H1 (cell line): ENCODE results near the gene FAM107A. TPM values are rescaled to one million over a fixed set of nuclear protein-coding genes. Genes with fewer than 3 reads are reported as not detected.

Source experiments
- CHD1 ChIP-seq: IDR thresholded peaks from 2 replicates; pipeline ENCODE4 v1.6.1; 2012; ENCODE audit warnings: low read depth, low read length, improper control_type of control experiment
- HDAC6 ChIP-seq: IDR thresholded peaks from one replicate; pipeline ENCODE4 v1.7.1; 2012; ENCODE audit warnings: low read depth, mild to moderate bottlenecking, inconsistent platforms, low read length, moderate library complexity
- JUND ChIP-seq: IDR thresholded peaks from 2 replicates; pipeline ENCODE4 v1.6.1; 2011; ENCODE audit warnings: mild to moderate bottlenecking, improper control_type of control experiment, low read length
- KDM4A ChIP-seq: IDR thresholded peaks from one replicate; pipeline ENCODE4 v1.7.1; 2012; ENCODE audit warnings: low read depth, mild to moderate bottlenecking, moderate library complexity, low read length, inconsistent platforms; ENCODE audit not compliant: severe bottlenecking
- YY1 ChIP-seq: IDR thresholded peaks from 2 replicates; pipeline ENCODE4 v1.6.1; 2011; ENCODE audit warnings: low read depth, mild to moderate bottlenecking, low read length
- polyA plus RNA-seq, 7 experiments: library from polyadenylated mRNA; depleted of rRNA in 3 of 7; stranded (reverse) in 5 of 7; unstranded in 2 of 7; fragments of >200 nt in 5 of 7; fragments of 200-250 nt in 2 of 7; gene quantifications; 1 replicate in 5 of 7; 2 replicates in 1 of 7; 4 replicates in 1 of 7; pipeline versions ENCODE4 v1.2.1 to v1.2.3, GENCODE V29; 2011 to 2013; ENCODE audit warnings: missing spikeins in 2 of 7, mixed read lengths in 2 of 7
- total RNA-seq: library from RNA; stranded (reverse); fragmentation: NEBNext Ultra II Directional; extraction: Animal tissue kit (Norgen Biotek cat#: 25700); gene quantifications from 2 replicates; pipeline ENCODE4 v1.2.1, GENCODE V29; 2021
- TF ChIP-seq, protein P1 (sequence below): fragments of 300-600 bp; sonication (generic); IDR thresholded peaks from 2 replicates; pipeline ENCODE4 v1.7.1; 2012; ENCODE audit warnings: low read length, moderate library complexity, mild to moderate bottlenecking, inconsistent platforms; ENCODE audit not compliant: insufficient replicate concordance

The FAM107A gene
- total and polyA plus RNA-seq, 2 of the 8 experiments (the other 6 are each of a cell fraction or from before 2014, with no cell fraction given) = 0.51 to 0.65 TPM

DNA sequence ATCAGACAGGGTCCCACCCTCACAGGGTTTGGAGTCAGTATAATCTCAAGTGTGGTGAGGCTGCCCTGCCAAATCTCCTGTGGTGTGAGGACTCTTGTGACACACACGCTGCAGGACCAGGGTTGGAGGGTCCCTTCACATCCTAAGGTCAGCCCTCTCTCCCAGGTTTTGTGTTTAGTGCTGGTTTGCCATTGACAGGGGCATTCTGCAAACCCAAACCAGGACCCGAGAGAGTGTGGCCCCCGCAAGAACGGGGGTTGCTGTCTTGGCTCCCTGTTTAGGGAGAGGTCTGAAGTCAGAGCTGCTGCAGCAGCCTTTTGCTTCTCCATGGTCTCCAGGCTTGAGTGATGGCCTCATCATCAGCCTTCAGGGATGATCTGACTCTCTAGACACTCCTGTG, 14.7 kb downstream of the FAM107A start (continued):
- TF ChIP-seq HDAC6 (no peak), JUND (no peak), YY1 (no peak), KDM4A (no peak), CHD1 (no peak)
- TF ChIP-seq, protein P1, sequence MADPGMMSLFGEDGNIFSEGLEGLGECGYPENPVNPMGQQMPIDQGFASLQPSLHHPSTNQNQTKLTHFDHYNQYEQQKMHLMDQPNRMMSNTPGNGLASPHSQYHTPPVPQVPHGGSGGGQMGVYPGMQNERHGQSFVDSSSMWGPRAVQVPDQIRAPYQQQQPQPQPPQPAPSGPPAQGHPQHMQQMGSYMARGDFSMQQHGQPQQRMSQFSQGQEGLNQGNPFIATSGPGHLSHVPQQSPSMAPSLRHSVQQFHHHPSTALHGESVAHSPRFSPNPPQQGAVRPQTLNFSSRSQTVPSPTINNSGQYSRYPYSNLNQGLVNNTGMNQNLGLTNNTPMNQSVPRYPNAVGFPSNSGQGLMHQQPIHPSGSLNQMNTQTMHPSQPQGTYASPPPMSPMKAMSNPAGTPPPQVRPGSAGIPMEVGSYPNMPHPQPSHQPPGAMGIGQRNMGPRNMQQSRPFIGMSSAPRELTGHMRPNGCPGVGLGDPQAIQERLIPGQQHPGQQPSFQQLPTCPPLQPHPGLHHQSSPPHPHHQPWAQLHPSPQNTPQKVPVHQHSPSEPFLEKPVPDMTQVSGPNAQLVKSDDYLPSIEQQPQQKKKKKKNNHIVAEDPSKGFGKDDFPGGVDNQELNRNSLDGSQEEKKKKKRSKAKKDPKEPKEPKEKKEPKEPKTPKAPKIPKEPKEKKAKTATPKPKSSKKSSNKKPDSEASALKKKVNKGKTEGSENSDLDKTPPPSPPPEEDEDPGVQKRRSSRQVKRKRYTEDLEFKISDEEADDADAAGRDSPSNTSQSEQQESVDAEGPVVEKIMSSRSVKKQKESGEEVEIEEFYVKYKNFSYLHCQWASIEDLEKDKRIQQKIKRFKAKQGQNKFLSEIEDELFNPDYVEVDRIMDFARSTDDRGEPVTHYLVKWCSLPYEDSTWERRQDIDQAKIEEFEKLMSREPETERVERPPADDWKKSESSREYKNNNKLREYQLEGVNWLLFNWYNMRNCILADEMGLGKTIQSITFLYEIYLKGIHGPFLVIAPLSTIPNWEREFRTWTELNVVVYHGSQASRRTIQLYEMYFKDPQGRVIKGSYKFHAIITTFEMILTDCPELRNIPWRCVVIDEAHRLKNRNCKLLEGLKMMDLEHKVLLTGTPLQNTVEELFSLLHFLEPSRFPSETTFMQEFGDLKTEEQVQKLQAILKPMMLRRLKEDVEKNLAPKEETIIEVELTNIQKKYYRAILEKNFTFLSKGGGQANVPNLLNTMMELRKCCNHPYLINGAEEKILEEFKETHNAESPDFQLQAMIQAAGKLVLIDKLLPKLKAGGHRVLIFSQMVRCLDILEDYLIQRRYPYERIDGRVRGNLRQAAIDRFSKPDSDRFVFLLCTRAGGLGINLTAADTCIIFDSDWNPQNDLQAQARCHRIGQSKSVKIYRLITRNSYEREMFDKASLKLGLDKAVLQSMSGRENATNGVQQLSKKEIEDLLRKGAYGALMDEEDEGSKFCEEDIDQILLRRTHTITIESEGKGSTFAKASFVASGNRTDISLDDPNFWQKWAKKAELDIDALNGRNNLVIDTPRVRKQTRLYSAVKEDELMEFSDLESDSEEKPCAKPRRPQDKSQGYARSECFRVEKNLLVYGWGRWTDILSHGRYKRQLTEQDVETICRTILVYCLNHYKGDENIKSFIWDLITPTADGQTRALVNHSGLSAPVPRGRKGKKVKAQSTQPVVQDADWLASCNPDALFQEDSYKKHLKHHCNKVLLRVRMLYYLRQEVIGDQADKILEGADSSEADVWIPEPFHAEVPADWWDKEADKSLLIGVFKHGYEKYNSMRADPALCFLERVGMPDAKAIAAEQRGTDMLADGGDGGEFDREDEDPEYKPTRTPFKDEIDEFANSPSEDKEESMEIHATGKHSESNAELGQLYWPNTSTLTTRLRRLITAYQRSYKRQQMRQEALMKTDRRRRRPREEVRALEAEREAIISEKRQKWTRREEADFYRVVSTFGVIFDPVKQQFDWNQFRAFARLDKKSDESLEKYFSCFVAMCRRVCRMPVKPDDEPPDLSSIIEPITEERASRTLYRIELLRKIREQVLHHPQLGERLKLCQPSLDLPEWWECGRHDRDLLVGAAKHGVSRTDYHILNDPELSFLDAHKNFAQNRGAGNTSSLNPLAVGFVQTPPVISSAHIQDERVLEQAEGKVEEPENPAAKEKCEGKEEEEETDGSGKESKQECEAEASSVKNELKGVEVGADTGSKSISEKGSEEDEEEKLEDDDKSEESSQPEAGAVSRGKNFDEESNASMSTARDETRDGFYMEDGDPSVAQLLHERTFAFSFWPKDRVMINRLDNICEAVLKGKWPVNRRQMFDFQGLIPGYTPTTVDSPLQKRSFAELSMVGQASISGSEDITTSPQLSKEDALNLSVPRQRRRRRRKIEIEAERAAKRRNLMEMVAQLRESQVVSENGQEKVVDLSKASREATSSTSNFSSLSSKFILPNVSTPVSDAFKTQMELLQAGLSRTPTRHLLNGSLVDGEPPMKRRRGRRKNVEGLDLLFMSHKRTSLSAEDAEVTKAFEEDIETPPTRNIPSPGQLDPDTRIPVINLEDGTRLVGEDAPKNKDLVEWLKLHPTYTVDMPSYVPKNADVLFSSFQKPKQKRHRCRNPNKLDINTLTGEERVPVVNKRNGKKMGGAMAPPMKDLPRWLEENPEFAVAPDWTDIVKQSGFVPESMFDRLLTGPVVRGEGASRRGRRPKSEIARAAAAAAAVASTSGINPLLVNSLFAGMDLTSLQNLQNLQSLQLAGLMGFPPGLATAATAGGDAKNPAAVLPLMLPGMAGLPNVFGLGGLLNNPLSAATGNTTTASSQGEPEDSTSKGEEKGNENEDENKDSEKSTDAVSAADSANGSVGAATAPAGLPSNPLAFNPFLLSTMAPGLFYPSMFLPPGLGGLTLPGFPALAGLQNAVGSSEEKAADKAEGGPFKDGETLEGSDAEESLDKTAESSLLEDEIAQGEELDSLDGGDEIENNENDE = no peak
